Heart left ventricle (tissue), 13 donors: Measurements from ENCODE around the gene ARPC1B.

Experiments used
- CTCF ChIP-seq, 12 donors: fragments of 200-600 bp; sonication (generic) in 4 of 12; IDR thresholded peaks; one replicate each; pipeline versions ENCODE4 v1.5.0 to v1.8.0; 2018 to 2022; ENCODE audit warnings: antibody characterized with exemption in 12 of 12, mild to moderate bottlenecking in 5 of 12
- POLR2A ChIP-seq, 2 donors: fragments of 450-650 bp; IDR thresholded peaks; one replicate each; pipeline ENCODE4 v1.6.1; 2017; ENCODE audit warnings: antibody characterized with exemption in 2 of 2, mild to moderate bottlenecking in 2 of 2, moderate library complexity in 2 of 2
- donor health status: ischemic (EF 13 %, LVEDD 7.1; RV severe dilation, severe dysfunction).
- donor health status: DM: no; HTN: yes; CAD: no.
- donor health status: DM: no; HTN: no; CAD: no.
- donor health status: ischemic (EF 25% LVEDD 6.9; RV normal size, moderate dysfunction).
- donor health status: ischemic (EF 25% LVEDD 5.7; RV mildly dilated, moderate dysfunction).
- donor health status: ischemic (EF 35%, LVEDD 5.7; RV mildly dilated, moderate dysfunction).
- donor health status: nonischemic (EF 11% LVEDD 7.7; RV severe dilation, severe dysfunction).
- donor health status: DM: yes; HTN: yes; CAD: no.
- donor health status: PGD.
- donor health status: ischemic (EF 29% LVEDD 5.4; RV normal size, mild dysfunction).
- donor health status: nonischemic (EF 23%, LVEDD 6.1; RV moderate dilation, normal function).

DNA sequence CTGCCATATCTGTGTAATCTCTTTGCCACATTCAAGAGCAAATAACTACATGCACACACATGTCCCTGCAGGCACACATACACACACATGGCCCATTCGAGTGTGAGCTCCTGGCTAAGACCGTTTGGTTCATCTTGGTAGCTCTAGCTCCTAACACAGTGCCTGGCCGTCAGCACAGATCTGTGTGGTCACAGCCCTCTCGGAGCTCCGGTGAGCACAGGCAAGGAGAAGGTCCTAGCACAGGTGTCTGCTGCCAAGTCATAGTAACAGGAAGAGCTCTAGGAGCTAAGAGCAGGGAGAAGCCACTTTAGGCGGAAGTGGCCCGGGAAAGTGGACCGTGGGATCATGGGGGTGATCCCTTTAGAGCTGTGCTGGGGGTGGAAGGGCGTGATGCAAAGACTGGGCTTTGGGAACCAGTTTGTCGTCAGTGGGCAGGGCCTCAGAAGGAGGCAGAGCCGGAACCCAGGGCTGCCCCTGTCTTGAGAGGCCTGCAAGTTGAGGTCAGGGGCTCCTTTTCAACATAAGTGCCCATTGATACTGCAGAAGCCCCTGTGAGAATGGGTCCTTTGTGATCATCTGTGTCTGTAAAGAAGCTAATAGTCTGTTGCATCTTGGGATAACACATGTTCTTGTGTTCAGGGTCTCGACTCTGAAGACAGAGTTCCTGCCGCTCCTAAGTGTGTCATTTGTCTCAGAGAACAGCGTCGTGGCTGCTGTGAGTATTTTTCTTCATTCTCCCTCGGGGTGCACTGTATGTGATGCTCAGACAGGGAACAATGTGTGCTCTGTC lies 16.6 kb upstream of the ARPC1B start:
- TF ChIP-seq POLR2A (IDR thresholded peaks at IDR 0.05): no peak
- TF ChIP-seq CTCF (IDR thresholded peaks at IDR 0.05): no peak
